ENCODE data around the gene FOXM1.
"Not testable (repeated sequence)": the region's sequence is repeated elsewhere in the genome, so short reads cannot be mapped to it uniquely, and the experiment has no call there.

FOXM1 gene

GRCh38 chr12:2879853-2880252 lies 2.9 kb upstream of the FOXM1 start:
- DNase-seq (ENCODE audit: low read depth in 2 of 2), result no peak

GRCh38 chr12:2877953-2878732 lies 1.2 kb upstream of the FOXM1 start:
- no peak for DNase-seq (ENCODE audit: low read depth in 2 of 2)

- no peak for DNase-seq (ENCODE audit: low read depth in 2 of 2)
Observed at GRCh38 chr12:2876431-2877046, 435 bp downstream of the FOXM1 start.

GRCh38 chr12:2868986-2869632 lies 7.9 kb downstream of the FOXM1 start:
- DNase-seq (ENCODE audit: low read depth in 2 of 2), result not testable (repeated sequence)

GRCh38 chr12:2864198-2864597 lies 12.8 kb downstream of the FOXM1 start:
- DNase-seq (ENCODE audit: low read depth in 2 of 2), result no peak

- not testable (repeated sequence) for DNase-seq (ENCODE audit: low read depth in 2 of 2)
Observed at GRCh38 chr12:2863402-2863801, 13.6 kb downstream of the FOXM1 start.

GRCh38 chr12:2862876-2863275 lies 14.1 kb downstream of the FOXM1 start:
- no peak for DNase-seq (ENCODE audit: low read depth in 2 of 2)

- DNase-seq (ENCODE audit: low read depth in 2 of 2), result no peak
Observed at GRCh38 chr12:2860170-2860569, 16.8 kb downstream of the FOXM1 start.

- DNase-seq (ENCODE audit: low read depth in 2 of 2), result no peak
Observed at GRCh38 chr12:2858944-2859421, 18.0 kb downstream of the FOXM1 start.

GRCh38 chr12:2858334-2858733 lies 18.6 kb downstream of the FOXM1 start:
- DNase-seq (ENCODE audit: low read depth in 2 of 2), result no peak

- no peak for DNase-seq (ENCODE audit: low read depth in 2 of 2)
Observed at GRCh38 chr12:2857576-2857975, 19.4 kb downstream of the FOXM1 start.

GRCh38 chr12:2857021-2857431 lies 19.9 kb downstream of the FOXM1 start, which contains the start of gene TEX52:
TSS of gene TEX52 (minus strand) at chr12:2857039. CDS start at chr12:2857026, 13 bp downstream.
- DNase-seq (ENCODE audit: low read depth in 2 of 2), result no peak

GRCh38 chr12:2856051-2856450 lies 20.9 kb downstream of the FOXM1 start:
- no peak for DNase-seq (ENCODE audit: low read depth in 2 of 2)

- DNase-seq (ENCODE audit: low read depth in 2 of 2), result no peak
Observed at GRCh38 chr12:2855546-2855945, 21.4 kb downstream of the FOXM1 start.

GRCh38 chr12:2854669-2855453 lies 22.1 kb downstream of the FOXM1 start:
- no peak for DNase-seq (ENCODE audit: low read depth in 2 of 2)

- DNase-seq (ENCODE audit: low read depth in 2 of 2), result peak; percentile 23 to 45
Observed at GRCh38 chr12:2853626-2854025, 23.3 kb downstream of the FOXM1 start.

- no peak for DNase-seq (ENCODE audit: low read depth in 2 of 2)
Observed at GRCh38 chr12:2851931-2852330, 25.0 kb downstream of the FOXM1 start.

- no peak for DNase-seq (ENCODE audit: low read depth in 2 of 2)
Observed at GRCh38 chr12:2845280-2845679, 31.7 kb downstream of the FOXM1 start.

- no peak for DNase-seq (ENCODE audit: low read depth in 2 of 2)
Observed at GRCh38 chr12:2844786-2845185, 32.2 kb downstream of the FOXM1 start.

GRCh38 chr12:2842948-2843347 lies 34.0 kb downstream of the FOXM1 start:
- no peak for DNase-seq (ENCODE audit: low read depth in 2 of 2)

- no peak for DNase-seq (ENCODE audit: low read depth in 2 of 2)
Observed at GRCh38 chr12:2841056-2841650, 35.8 kb downstream of the FOXM1 start.

Data from stimulated activated CD4-positive, alpha-beta T cell treated with anti-CD3 and anti-CD28 coated beads, Interleukin-1b, Interleukin-23, amount 100 ng/mL, for 4 hours (primary cell).